Measurements from ENCODE around the gene RICTOR. TPM values are rescaled to one million over a fixed set of nuclear protein-coding genes. Genes with fewer than 3 reads are reported as not detected.
"Not testable (repeated sequence)": the region's sequence is repeated elsewhere in the genome, so short reads cannot be mapped to it uniquely, and the experiment has no call there.

The RICTOR gene
- total RNA-seq, 1 donor, result 289 TPM

DNA sequence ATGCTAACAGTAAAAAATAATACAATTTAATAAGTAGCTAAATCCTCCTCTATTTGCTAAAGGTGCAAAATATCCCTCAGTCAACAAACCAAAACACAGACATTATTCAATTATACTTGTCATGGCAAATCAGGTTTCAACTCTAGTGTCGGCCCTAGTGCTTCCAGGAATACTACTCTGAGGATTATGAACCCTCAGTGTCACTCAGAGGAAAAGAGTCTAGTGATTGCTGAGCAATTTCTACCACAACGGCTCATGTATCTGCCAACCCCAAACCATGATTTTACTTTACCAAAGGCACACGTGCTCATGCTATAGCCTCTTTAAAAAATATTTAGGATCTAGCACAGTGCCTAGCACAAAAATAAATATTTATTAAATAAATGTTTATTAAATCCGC is 21.0 kb downstream of the RICTOR start:
- H3K27me3 ChIP-seq (ENCODE audit: insufficient read depth, low read length), result no peaks in the 10 kb centered on the region
- no peaks in the 10 kb centered on the region for H3K4me1 ChIP-seq (ENCODE audit: insufficient read depth, low read length)
- H3K4me3 ChIP-seq (ENCODE audit: low read length), result no peak overlapping the region
- no peaks in the 10 kb centered on the region for H3K9me3 ChIP-seq (ENCODE audit: low read depth, low read length)

DNA sequence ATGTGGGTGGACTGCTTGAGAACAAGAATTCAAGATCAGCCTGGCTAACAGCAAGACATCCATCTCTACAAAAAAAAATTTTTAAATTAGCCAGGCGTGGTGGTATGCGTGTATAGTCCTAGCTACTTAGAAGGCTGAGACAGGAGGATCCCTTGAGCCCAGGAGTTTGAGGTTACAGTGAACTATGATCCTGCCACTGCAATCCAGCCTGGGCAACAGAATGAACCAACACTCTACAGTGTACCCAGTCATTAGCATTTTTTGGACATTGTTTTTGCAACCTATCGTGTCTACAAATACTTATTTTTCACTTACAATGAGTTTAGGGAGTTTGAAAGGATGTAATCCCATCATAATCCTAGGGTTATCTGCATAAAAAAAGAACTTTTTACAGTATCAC is 22.1 kb downstream of the RICTOR start:
- no peaks in the 10 kb centered on the region for H3K27me3 ChIP-seq (ENCODE audit: insufficient read depth, low read length)
- H3K4me3 ChIP-seq (ENCODE audit: low read length), result no peak overlapping the region
- H3K4me1 ChIP-seq (ENCODE audit: insufficient read depth, low read length), result no peaks in the 10 kb centered on the region
- no peaks in the 10 kb centered on the region for H3K9me3 ChIP-seq (ENCODE audit: low read depth, low read length)

DNA sequence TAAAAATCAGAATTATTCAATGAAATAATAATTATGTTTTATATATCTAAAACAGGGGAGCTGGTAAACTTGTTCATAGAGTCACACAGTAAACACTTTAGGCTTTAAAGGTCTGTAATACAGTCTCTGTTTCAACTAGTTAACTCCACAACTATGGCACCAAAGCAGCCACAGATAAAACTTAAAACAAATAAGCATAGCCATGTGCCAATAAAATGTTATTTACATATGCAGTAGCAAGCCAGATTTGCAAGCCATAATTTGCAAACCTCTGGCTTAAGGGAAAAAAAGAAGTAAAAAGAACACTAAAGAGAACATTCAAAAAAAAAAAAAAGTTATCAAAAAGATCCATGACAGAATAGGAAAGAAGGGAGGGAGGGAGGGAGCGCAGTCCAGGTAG is 24.9 kb downstream of the RICTOR start:
- Histone ChIP-seq H3K4me1 (ENCODE audit: insufficient read depth, low read length) (peaks cover 3% of the 10 kb centered on the region), H3K4me3 (ENCODE audit: low read length) (no peak overlapping the region), H3K27me3 (ENCODE audit: insufficient read depth, low read length) (no peaks in the 10 kb centered on the region), H3K9me3 (ENCODE audit: low read depth, low read length) (no peaks in the 10 kb centered on the region)

DNA sequence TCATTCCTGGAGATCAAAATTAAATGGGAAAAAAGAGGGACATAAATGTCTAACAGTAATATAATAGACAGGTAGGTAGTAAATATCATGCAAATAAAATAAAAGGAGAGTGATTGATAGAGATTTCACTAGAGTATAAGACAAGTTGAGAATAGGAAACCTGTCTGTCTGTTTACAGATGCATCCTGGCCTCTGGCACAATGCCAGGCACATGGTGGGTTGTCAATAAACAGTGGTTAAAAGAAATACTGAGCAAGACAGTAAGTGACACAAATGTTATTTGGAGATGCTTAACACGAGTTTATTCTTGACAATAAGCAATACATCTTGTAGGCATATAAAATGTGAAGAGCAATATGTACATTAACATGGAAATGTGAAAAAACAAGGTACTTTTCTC is 33.3 kb downstream of the RICTOR start:
- Histone ChIP-seq H3K9me3 (ENCODE audit: low read depth, low read length) (no peaks in the 10 kb centered on the region), H3K4me3 (ENCODE audit: low read length) (no peak overlapping the region), H3K27me3 (ENCODE audit: insufficient read depth, low read length) (no peaks in the 10 kb centered on the region), H3K4me1 (ENCODE audit: insufficient read depth, low read length) (no peaks in the 10 kb centered on the region)

DNA sequence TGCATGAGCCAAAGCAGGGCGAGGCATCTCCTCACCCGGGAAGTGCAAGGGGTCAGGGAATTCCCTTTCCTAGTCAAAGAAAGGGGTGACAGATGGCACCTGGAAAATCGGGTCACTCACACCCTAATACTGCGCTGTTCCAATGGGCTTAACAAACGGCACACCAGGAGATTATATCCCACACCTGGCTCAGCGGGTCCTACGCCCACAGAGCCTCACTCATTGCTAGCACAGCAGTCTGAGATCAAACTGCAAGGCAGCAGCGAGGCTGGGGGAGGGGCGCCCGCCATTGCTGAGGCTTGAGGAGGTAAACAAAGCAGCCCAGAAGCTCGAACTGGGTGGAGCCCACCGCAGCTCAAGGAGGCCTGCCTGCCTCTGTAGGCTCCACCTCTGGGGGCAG is 39.7 kb downstream of the RICTOR start:
- not testable (repeated sequence) for H3K27me3 ChIP-seq (ENCODE audit: insufficient read depth, low read length); H3K4me1 ChIP-seq (ENCODE audit: insufficient read depth, low read length); H3K9me3 ChIP-seq (ENCODE audit: low read depth, low read length); H3K4me3 ChIP-seq (ENCODE audit: low read length)

DNA sequence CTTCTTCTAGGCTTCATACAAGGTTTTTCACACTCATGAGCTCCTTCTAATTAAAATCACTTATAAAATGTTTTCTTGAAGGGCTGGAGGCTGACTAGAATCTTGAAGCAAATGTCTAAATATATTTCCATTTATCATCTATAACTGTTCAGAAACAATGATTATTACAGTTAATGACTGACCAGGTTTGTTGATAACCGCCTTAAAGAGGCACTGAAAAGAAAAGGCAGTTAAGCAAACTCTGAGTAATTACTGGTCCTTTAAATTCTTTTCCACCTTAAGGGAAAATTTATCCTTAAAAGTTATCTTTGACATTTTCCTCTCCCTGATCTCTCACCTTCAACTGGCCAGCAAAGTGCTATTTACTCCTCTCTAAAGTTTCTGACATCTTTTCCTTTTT is 43.2 kb downstream of the RICTOR start:
- Histone ChIP-seq H3K27me3 (ENCODE audit: insufficient read depth, low read length) (no peaks in the 10 kb centered on the region), H3K4me1 (ENCODE audit: insufficient read depth, low read length) (no peaks in the 10 kb centered on the region), H3K4me3 (ENCODE audit: low read length) (no peak overlapping the region), H3K9me3 (ENCODE audit: low read depth, low read length) (no peaks in the 10 kb centered on the region)

DNA sequence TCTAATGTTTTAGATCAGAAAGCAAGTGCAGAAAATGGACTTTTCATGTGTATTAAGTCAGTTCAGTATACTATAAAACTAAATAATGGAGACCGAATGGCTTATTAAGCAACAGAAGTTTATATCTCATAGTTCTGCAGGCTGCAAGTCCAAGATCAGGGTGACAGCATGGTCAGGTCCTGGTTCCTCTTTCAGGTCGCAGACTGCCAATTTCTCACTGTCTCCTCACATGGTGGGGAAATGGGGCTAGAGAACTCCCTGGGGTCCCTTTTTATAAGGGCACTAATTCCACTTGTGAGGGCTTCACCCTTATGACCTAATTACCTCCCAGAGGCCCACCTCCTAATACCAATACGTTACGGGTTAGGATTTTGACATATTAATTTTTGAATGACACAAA is 48.7 kb downstream of the RICTOR start:
- Histone ChIP-seq H3K4me1 (ENCODE audit: insufficient read depth, low read length) (peaks cover 27% of the 10 kb centered on the region), H3K9me3 (ENCODE audit: low read depth, low read length) (no peaks in the 10 kb centered on the region), H3K27me3 (ENCODE audit: insufficient read depth, low read length) (no peaks in the 10 kb centered on the region), H3K4me3 (ENCODE audit: low read length) (no peak overlapping the region)

DNA sequence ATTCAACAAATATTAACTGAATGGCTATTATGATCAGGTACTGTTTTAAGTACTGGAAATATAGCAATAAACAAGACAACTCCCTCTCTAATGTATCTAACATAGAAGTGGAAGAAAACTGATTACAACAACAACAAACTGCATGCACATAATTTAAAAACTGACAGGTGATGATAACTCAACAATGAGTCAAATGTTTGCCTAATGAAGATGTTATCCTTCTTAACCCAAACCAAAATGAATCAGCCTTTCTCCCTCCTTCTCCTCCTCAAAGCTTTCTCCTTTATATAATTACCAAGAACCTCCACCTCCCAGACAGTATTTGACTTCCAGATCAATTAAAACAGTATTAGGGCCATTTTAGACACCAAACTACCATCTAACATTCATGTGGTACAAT is 49.3 kb downstream of the RICTOR start:
- Histone ChIP-seq H3K9me3 (ENCODE audit: low read depth, low read length) (no peaks in the 10 kb centered on the region), H3K27me3 (ENCODE audit: insufficient read depth, low read length) (no peaks in the 10 kb centered on the region), H3K4me3 (ENCODE audit: low read length) (no peak overlapping the region), H3K4me1 (ENCODE audit: insufficient read depth, low read length) (peaks cover 31% of the 10 kb centered on the region)

DNA sequence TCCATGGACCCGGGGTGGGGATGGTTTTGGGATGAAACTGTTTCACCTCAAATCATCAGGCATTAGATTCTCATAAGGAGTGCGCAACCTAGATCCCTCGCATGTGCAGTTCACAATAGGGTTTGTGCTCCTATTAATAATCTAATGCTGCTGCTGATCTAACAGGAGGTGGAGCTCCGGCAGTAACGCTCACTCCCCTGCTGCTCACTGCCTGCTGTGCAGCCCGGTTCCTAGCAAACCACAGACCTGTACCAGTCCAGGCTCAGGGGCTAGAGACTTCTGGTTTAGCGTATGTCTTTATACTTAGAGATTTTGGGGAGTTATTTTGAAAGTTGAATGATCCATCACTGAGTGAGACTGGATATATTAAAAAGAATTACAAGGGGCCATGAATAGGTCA is 50.2 kb downstream of the RICTOR start:
- Histone ChIP-seq H3K4me3 (ENCODE audit: low read length) (no peak overlapping the region), H3K9me3 (ENCODE audit: low read depth, low read length) (no peaks in the 10 kb centered on the region), H3K4me1 (ENCODE audit: insufficient read depth, low read length) (peaks cover 34% of the 10 kb centered on the region), H3K27me3 (ENCODE audit: insufficient read depth, low read length) (no peaks in the 10 kb centered on the region)

DNA sequence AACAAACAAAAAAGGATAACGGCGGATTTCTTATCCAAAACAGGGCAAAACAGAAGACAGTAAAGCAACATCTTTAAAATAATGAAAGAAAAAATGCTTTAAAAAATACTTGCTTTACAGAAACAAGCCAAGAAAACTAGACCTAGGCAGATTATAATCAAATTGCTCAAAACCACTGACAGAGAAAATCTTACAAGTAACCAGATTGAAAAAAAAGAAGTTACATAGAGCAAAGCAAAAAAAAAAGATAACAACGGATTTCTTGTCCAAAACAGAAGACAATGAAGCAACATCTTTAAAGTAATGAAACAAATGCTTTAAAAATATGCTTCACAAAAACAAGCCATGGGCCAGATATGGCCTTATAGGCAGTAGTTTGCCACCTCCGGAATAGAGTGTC is 51.1 kb downstream of the RICTOR start:
- peaks cover 34% of the 10 kb centered on the region for H3K4me1 ChIP-seq (ENCODE audit: insufficient read depth, low read length)

DNA sequence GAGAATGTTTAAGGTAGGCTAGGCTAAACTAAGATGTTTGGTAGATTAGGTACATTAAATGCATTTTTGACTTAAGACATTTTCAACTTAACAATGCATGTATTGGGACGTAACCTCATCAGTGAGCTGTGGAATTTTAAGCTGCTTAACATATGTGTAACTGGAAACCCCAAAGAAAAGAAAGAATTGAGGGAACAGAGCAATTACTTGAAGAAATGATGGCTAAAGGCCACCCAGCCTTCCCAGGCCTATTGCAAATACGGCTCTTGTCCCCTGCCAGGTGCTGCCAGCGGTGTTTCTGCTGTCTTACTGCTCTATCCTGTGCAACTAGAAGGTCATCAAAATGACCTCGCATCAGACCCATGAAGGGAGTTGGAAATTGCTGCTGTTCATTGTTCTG is 52.0 kb downstream of the RICTOR start:
- peaks cover 34% of the 10 kb centered on the region for H3K4me1 ChIP-seq (ENCODE audit: insufficient read depth, low read length)
- no peaks in the 10 kb centered on the region for H3K9me3 ChIP-seq (ENCODE audit: low read depth, low read length)
- H3K27me3 ChIP-seq (ENCODE audit: insufficient read depth, low read length), result no peaks in the 10 kb centered on the region

More for the DNA sequence above, 51.1 kb downstream of the RICTOR start:
- Histone ChIP-seq H3K9me3 (ENCODE audit: low read depth, low read length) (no peaks in the 10 kb centered on the region), H3K27me3 (ENCODE audit: insufficient read depth, low read length) (no peaks in the 10 kb centered on the region), H3K4me3 (ENCODE audit: low read length) (no peak overlapping the region)

DNA sequence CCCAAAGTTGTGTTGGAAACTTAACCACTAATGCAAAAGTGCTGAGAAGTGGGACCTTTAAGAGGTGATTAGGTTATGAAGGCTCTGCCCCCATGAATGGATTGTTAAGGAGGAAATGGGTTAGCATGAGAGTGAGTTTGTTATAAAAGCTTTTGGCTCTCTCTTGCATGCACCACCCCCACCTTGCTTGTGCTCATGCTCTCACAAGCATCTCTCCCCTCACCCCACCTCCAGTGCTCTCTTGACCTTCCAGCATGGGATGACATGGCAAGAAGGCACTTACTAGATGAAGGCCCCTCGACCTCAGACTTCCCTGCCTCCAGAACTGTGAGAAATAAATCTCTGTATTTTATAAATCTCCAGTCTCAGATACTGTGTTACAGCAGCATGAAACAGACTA is 52.8 kb downstream of the RICTOR start:
- no peak overlapping the region for H3K4me3 ChIP-seq (ENCODE audit: low read length)
- no peaks in the 10 kb centered on the region for H3K9me3 ChIP-seq (ENCODE audit: low read depth, low read length)
- H3K27me3 ChIP-seq (ENCODE audit: insufficient read depth, low read length), result no peaks in the 10 kb centered on the region
- H3K4me1 ChIP-seq (ENCODE audit: insufficient read depth, low read length), result peaks cover 35% of the 10 kb centered on the region

More for the DNA sequence above, 52.0 kb downstream of the RICTOR start:
- H3K4me3 ChIP-seq (ENCODE audit: low read length), result no peak overlapping the region

DNA sequence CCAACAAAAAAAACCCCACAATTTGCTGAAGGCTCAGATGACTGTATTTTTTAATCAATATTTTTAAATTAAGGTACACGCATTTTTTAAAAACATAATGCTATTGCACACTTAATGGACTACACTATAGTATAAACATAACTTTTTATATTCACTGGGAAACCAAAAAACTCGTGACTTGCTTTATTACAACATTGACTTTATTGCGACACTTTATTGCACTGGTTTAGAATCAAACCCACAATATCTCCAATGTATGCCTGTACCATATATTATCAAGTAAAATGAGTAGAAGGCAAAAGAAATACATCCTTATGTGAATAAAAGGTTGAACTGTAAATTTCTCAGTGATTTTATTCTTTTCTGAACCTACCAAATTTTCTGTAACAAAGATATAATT is 53.7 kb downstream of the RICTOR start:
- Histone ChIP-seq H3K4me3 (ENCODE audit: low read length) (no peak overlapping the region), H3K27me3 (ENCODE audit: insufficient read depth, low read length) (no peaks in the 10 kb centered on the region), H3K4me1 (ENCODE audit: insufficient read depth, low read length) (peaks cover 41% of the 10 kb centered on the region), H3K9me3 (ENCODE audit: low read depth, low read length) (no peaks in the 10 kb centered on the region)

DNA sequence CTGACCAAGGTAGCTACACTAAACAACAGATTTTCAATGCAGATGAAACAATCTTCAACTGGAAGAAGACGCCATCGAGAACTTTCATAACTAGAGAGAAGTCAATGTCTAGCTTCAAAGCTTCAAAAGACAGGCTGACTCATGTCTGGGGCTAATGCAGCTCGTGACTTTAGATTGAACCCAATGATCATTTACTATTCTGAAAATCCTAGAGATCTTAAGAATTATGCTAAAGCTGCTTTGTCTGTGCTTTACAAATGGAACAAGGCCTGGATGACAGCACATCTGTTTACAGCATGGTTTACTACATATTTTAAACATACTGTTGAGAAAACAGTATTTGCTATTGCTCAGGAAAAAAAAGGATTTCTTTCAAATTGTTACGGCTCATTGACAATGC is 54.9 kb downstream of the RICTOR start:
- Histone ChIP-seq H3K4me3 (ENCODE audit: low read length) (no peak overlapping the region), H3K4me1 (ENCODE audit: insufficient read depth, low read length) (peaks cover 38% of the 10 kb centered on the region), H3K9me3 (ENCODE audit: low read depth, low read length) (no peaks in the 10 kb centered on the region), H3K27me3 (ENCODE audit: insufficient read depth, low read length) (no peaks in the 10 kb centered on the region)

DNA sequence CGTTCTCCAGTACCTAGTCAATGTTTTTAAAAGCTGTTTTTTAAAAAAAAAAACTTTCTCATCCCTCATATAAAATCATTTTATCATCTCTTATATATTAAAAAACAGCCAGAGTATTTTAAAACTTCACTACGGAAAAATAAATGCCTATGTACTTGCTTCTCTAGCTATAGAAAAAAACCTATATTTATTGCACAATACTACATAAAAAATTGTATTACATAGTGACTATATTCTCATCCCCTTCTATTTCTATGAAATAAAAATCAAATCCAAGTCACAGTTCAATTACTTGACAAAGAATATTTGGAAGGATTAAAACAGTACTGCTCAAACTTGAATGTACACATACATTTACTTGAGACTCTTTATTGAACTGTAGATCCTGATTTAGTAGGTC is 56.7 kb downstream of the RICTOR start:
- H3K9me3 ChIP-seq (ENCODE audit: low read depth, low read length), result peaks cover 4% of the 10 kb centered on the region
- H3K4me1 ChIP-seq (ENCODE audit: insufficient read depth, low read length), result peaks cover 28% of the 10 kb centered on the region
- no peaks in the 10 kb centered on the region for H3K27me3 ChIP-seq (ENCODE audit: insufficient read depth, low read length)
- no peak overlapping the region for H3K4me3 ChIP-seq (ENCODE audit: low read length)

DNA sequence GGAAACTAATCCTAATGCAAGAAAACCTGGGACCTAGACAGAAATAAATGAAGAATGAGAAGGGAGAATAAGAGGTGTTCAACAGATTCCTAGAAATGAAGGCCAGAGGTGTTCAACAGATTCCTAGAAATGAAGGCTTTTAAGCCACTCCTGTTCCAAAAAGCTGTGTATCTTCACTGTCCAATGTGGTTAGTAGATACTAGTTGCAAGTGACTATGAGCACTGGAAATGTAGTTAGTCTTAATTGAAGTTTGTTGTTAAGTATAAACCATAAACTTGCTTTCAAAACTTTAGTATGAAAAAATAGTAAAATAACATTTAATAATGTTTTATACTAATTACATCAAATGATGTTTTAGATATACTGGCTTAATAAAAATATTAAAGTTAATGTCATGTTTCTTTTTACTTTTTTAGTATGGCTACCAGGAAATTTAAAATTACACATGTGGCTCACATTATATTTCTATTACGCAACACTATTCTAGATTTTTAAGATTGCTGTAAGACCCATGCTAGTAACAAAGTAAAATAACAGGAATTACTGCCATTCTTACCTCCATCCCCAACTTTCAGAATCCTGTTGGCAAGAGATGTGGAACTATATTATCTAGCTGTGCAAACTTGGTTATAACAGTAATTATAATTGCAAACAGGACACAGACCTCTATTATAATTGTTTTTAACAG is 57.5 kb downstream of the RICTOR start:
- Histone ChIP-seq H3K4me1 (ENCODE audit: insufficient read depth, low read length) (peaks cover 23% of the 10 kb centered on the region), H3K27me3 (ENCODE audit: insufficient read depth, low read length) (no peaks in the 10 kb centered on the region), H3K9me3 (ENCODE audit: low read depth, low read length) (peaks cover 11% of the 10 kb centered on the region), H3K4me3 (ENCODE audit: low read length) (no peak overlapping the region)

Data from mononuclear cell (primary cell).